GM19193 (cell line): ENCODE results near the gene SINHCAF.

Source experiments
- POLR2A ChIP-seq: IDR thresholded peaks from 4 replicates; pipeline ENCODE4 v1.6.1; 2011; ENCODE audit not compliant: insufficient read depth, insufficient read length; ENCODE audit errors: extremely low read depth

SINHCAF gene

GRCh38 chr12:31343139-31343538 lies 17.2 kb upstream of the SINHCAF start:
- TF ChIP-seq POLR2A, result no peak

DNA sequence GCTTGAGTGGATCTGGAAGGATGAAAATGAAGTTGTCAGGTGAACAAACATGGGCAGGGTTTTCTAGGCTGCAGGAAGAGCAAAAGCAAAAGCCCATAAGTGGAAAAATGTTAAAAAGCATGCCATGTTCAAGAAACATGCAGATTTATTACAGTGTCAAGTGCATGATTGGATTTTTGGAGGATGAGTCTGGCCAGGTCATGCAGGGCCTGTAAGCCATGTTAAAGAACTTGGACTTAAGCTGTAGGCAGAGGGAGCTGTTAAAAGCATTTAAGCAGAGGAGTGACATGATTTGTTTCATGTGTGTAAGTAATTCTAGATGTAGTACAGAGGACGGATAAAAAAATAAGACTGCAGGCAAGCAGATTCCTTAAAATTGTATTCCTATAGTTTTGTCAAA lies 16.3 kb upstream of the SINHCAF start:
- TF ChIP-seq POLR2A, result no peak

- TF ChIP-seq POLR2A, result no peak
Observed at GRCh38 chr12:31339831-31340622, 14.1 kb upstream of the SINHCAF start.

DNA sequence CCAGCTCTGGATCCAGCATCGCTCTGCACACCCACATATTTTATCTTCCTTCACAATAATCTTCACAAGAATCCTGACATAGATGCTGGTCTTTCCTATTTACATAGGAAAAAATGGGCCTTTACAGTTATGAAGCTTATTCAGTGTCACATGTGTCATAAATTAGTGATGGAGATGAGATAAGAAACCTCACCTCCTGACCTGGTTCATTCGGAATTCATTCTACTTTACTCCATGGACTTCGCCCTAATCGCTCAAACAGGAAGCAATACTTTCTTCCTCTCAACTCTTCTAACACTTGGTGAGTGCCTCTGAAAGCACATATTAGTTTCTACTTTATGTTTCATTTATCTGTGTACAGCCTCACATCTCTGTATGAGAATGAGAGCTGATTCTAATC lies 12.0 kb upstream of the SINHCAF start:
- no peak for TF ChIP-seq POLR2A

DNA sequence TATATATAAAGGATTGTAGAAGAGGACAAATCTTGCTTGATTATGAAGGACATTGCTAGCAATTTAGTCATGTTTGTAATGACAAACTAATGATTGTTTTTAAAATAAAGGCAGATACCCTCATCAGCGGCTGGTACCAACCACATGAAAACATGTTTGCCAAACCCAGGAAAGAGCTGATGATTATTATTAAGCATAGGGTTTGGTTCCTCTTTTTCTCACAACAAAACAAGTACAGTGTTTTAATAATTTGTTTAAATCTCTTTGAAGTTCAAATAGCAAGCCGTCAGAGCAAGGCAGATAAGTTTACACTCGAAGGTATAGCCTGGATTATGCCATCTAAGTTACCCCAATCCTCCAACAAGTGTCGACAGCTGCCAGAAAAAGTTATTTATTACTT lies 5.3 kb upstream of the SINHCAF start:
- TF ChIP-seq POLR2A, result no peak

DNA sequence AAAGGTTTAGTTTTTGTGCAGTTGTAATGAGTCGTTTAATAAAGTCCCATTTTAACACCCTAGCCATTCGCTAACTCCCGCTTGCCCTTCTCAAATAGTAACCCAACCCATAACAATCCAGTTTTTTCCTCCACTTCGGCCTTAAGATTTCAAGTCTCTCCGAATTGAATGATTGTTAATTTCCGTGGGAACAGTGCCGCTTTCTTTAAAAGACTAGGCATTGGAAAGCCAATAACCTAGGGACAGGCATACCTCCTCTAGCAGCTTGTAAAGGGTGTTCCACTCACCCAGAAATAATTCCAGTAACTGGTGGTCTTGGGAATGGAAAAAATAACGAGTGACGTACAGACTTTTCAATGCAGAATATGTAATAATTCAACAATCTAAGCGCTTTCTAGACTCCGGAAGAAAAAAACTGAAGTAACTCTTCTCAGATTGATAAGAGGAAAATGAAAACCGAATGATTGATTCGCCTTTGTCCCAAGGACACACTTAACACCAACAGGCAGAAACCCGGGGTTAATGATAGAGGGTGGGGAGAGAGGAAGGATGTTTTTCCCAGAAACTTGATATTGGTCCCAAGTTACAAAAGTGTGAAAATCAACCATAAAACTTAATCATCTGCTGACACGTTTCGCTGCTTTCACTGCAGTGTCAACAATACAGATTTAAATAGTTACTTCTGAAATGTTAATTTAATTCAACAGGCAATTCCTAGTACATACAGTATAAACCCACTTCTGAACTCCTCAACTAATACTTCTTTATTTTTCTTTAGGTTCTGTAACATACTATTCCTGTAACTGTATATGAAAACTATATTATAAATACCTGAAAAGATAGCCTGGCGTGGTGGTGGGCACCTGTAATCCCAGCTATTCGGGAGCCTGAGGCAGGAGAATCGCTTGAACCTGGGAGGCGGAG lies 1.0 kb upstream of the SINHCAF start:
- TF ChIP-seq POLR2A, result no peak

DNA sequence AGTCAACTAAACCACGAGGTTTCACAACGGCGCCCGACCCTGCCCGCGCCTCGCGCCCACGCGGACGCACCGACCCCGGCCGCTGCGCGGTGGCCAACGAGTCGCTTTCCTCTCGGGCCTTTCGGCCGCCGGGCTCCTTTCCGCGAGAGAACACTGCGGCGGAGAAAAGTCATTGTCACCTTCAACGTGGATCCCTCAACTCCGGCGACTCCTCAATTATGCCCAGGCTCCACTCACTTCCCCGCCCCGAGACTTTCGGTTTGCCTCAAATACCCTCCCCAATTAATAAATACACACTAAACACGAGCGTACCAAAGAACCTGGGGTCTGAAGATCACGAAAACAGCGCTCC lies 450 bp downstream of the SINHCAF start:
- no peak for TF ChIP-seq POLR2A

GRCh38 chr12:31324845-31325523 lies 966 bp downstream of the SINHCAF start:
- TF ChIP-seq POLR2A, result peak; percentile 49

GRCh38 chr12:31324116-31324844 lies 1.7 kb downstream of the SINHCAF start:
- no peak for TF ChIP-seq POLR2A

DNA sequence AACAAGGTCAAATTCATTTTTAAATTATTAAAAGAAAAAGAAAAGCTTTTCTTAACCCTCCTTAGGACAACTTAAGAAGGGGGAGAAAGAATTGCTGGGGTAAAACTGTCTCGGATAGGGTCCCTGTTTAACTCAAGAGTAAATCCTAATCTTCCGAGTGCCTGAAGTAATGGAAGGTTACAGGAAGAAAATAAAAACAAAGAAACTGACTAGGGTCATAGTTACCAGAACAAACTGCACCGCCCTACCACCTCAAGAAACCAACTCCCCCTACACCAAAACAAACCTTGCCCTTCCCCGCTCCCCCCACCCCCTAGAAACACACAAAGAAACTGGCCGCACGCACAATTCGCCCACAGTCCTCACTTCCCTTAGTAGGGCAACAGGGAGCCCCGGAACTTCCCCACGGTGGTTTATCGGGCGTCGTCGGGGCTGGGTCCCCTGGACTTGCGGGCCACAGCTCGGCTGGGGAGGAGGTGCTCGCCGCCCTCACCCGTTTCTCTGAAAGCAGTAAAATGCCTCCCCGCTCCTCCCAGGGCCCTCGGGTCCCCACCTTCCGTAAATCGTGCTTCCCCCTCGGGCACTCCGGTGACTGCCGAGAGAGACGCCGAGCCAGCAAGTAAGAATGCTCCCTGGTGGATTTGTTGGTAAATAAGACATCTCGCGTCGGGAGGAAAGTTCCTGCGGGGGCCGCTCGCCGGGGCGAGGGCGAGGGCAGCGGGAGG lies 2.4 kb downstream of the SINHCAF start:
- peak; percentile 43 for TF ChIP-seq POLR2A

DNA sequence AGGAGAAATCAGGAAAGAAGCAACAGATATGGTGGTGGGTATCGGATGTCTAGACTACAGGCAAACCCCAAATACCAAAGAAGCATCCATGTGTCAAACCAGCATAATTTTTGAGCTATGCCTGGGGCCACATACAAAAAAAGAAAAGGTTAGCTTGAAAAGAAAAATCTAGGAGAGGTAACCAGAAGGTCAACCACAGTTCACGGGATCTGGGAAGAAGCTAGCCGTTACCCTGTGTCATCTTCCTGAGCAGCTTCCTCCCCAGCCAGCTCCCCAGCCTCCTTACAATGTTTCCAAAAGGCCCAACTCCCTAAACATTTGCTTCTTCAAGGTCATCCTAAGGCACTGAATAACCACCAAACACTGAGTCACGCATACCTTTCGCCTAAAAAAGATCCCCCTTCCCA lies 3.1 kb downstream of the SINHCAF start:
- no peak for TF ChIP-seq POLR2A

DNA sequence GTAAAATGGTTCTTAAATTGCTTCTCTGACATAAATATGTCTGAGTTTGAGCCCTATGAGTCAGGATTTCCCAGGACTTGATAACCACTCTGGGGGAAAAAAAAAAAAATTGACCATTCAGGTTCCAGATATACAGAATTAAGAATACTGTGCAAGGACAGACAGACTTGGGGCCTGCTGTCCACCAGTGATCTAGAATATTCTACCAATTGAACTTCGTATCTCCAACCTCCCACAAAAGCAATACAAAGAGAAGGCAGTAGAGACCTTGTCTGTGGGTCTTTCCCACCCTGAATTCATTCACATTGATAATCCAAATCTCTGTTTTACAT lies 4.1 kb downstream of the SINHCAF start:
- TF ChIP-seq POLR2A, result no peak

GRCh38 chr12:31321186-31321896 lies 4.6 kb downstream of the SINHCAF start:
- no peak for TF ChIP-seq POLR2A
